ENCODE results near the gene TDG. TPM values are rescaled to one million over a fixed set of nuclear protein-coding genes. Genes with fewer than 3 reads are reported as not detected.

The TDG gene
- total RNA-seq, 1 donor from 2014 or later = 33.9 TPM

- DNase-seq (ENCODE audit: extremely low spot score, unreplicated experiment) = no peak
- peaks cover 26% of the 10 kb centered on the region for H3K36me3 Mint-ChIP-seq (ENCODE audit: unreplicated experiment)
- no peak overlapping the region for H3K27ac Mint-ChIP-seq (ENCODE audit: unreplicated experiment)
- no peak overlapping the region for H3K4me3 Mint-ChIP-seq (ENCODE audit: unreplicated experiment)
- H3K4me1 Mint-ChIP-seq (ENCODE audit: unreplicated experiment) = peaks cover 12% of the 10 kb centered on the region
- no peaks in the 10 kb centered on the region for H3K27me3 Mint-ChIP-seq (ENCODE audit: unreplicated experiment)
- H3K9me3 Mint-ChIP-seq (ENCODE audit: unreplicated experiment) = peaks cover 3% of the 10 kb centered on the region
- no peak for TF ChIP-seq CTCF (IDR thresholded peaks at IDR 0.05)
Observed at GRCh38 chr12:104002686-104003085, 37.0 kb downstream of the TDG start.

GRCh38 chr12:104003596-104003995, 37.9 kb downstream of the TDG start:
- no peak for DNase-seq (ENCODE audit: extremely low spot score, unreplicated experiment)
- H3K27ac Mint-ChIP-seq (ENCODE audit: unreplicated experiment) = no peak overlapping the region
- peaks cover 8% of the 10 kb centered on the region for H3K9me3 Mint-ChIP-seq (ENCODE audit: unreplicated experiment)
- peaks cover 29% of the 10 kb centered on the region for H3K36me3 Mint-ChIP-seq (ENCODE audit: unreplicated experiment)
- H3K4me3 Mint-ChIP-seq (ENCODE audit: unreplicated experiment) = no peak overlapping the region
- TF ChIP-seq CTCF (IDR thresholded peaks at IDR 0.05) = no peak
- peaks cover 15% of the 10 kb centered on the region for H3K4me1 Mint-ChIP-seq (ENCODE audit: unreplicated experiment)
- H3K27me3 Mint-ChIP-seq (ENCODE audit: unreplicated experiment) = no peaks in the 10 kb centered on the region

- DNase-seq (ENCODE audit: extremely low spot score, unreplicated experiment) = no peak
- Mint-ChIP-seq H3K27me3 (ENCODE audit: unreplicated experiment) (no peaks in the 10 kb centered on the region), H3K4me1 (ENCODE audit: unreplicated experiment) (peaks cover 26% of the 10 kb centered on the region), H3K27ac (ENCODE audit: unreplicated experiment) (peak overlapping the region; percentile 52), H3K4me3 (ENCODE audit: unreplicated experiment) (no peak overlapping the region), H3K9me3 (ENCODE audit: unreplicated experiment) (peaks cover 5% of the 10 kb centered on the region), H3K36me3 (ENCODE audit: unreplicated experiment) (peaks cover 15% of the 10 kb centered on the region)
- TF ChIP-seq CTCF (IDR thresholded peaks at IDR 0.05) = no peak
Observed at GRCh38 chr12:104006929-104007328, 41.3 kb downstream of the TDG start.

- Mint-ChIP-seq H3K4me3 (ENCODE audit: unreplicated experiment) (no peak overlapping the region), H3K4me1 (ENCODE audit: unreplicated experiment) (peaks cover 29% of the 10 kb centered on the region), H3K27ac (ENCODE audit: unreplicated experiment) (no peak overlapping the region), H3K27me3 (ENCODE audit: unreplicated experiment) (no peaks in the 10 kb centered on the region), H3K36me3 (ENCODE audit: unreplicated experiment) (peaks cover 18% of the 10 kb centered on the region), H3K9me3 (ENCODE audit: unreplicated experiment) (peaks cover 5% of the 10 kb centered on the region)
- no peak for DNase-seq (ENCODE audit: extremely low spot score, unreplicated experiment)
- TF ChIP-seq CTCF (IDR thresholded peaks at IDR 0.05) = no peak
Observed at GRCh38 chr12:104010121-104010520, 44.4 kb downstream of the TDG start.

GRCh38 chr12:104010606-104011169, 45.0 kb downstream of the TDG start:
- H3K36me3 Mint-ChIP-seq (ENCODE audit: unreplicated experiment) = peaks cover 18% of the 10 kb centered on the region
- peak overlapping the region; percentile 40 for H3K27ac Mint-ChIP-seq (ENCODE audit: unreplicated experiment)
- peaks cover 29% of the 10 kb centered on the region for H3K4me1 Mint-ChIP-seq (ENCODE audit: unreplicated experiment)

More at GRCh38 chr12:104010606-104011169, 45.0 kb downstream of the TDG start:
- no peaks in the 10 kb centered on the region for H3K27me3 Mint-ChIP-seq (ENCODE audit: unreplicated experiment)
- no peak overlapping the region for H3K4me3 Mint-ChIP-seq (ENCODE audit: unreplicated experiment)
- TF ChIP-seq CTCF (IDR thresholded peaks at IDR 0.05) = no peak
- DNase-seq (ENCODE audit: extremely low spot score, unreplicated experiment) = no peak
- H3K9me3 Mint-ChIP-seq (ENCODE audit: unreplicated experiment) = peaks cover 5% of the 10 kb centered on the region
